HG02852 (cell line): ENCODE results near the gene MYH3.

ENCODE experiments used
- ATAC-seq: cut with Tn5 transposase; IDR thresholded peaks from one replicate; pipeline ENCODE4 v1.9.1; 2021; ENCODE audit warnings: mild to moderate bottlenecking, moderate library complexity; ENCODE audit not compliant: unreplicated experiment

The MYH3 gene

GRCh38 chr17:10649602-10650001 lies 7.5 kb downstream of the MYH3 start:
- no peak for ATAC-seq

GRCh38 chr17:10648956-10649355 lies 8.2 kb downstream of the MYH3 start:
- no peak for ATAC-seq

- no peak for ATAC-seq
Measured at GRCh38 chr17:10648381-10648780, 8.7 kb downstream of the MYH3 start.

- no peak for ATAC-seq
Measured at GRCh38 chr17:10646392-10646990, 10.6 kb downstream of the MYH3 start.

GRCh38 chr17:10640475-10640874 lies 16.6 kb downstream of the MYH3 start:
- no peak for ATAC-seq

- no peak for ATAC-seq
Measured at GRCh38 chr17:10638151-10638550, 19.0 kb downstream of the MYH3 start.

GRCh38 chr17:10635290-10635689 lies 21.8 kb downstream of the MYH3 start:
- ATAC-seq = no peak

- ATAC-seq = peak; percentile 94
Measured at GRCh38 chr17:10633738-10634379, 23.2 kb downstream of the MYH3 start.

GRCh38 chr17:10631701-10632100 lies 25.4 kb downstream of the MYH3 start:
- ATAC-seq = no peak

GRCh38 chr17:10631048-10631700 lies 25.9 kb downstream of the MYH3 start:
- no peak for ATAC-seq

GRCh38 chr17:10629706-10630105 lies 27.4 kb downstream of the MYH3 start:
- ATAC-seq = no peak

GRCh38 chr17:10628756-10629155 lies 28.4 kb downstream of the MYH3 start:
- no peak for ATAC-seq

- no peak for ATAC-seq
Measured at GRCh38 chr17:10626390-10626789, 30.7 kb downstream of the MYH3 start.

GRCh38 chr17:10624969-10625368 lies 32.1 kb downstream of the MYH3 start:
- ATAC-seq = no peak

- no peak for ATAC-seq
Measured at GRCh38 chr17:10623737-10624338, 33.3 kb downstream of the MYH3 start.

- no peak for ATAC-seq
Measured at GRCh38 chr17:10622617-10623485, 34.3 kb downstream of the MYH3 start.

GRCh38 chr17:10621397-10621796 lies 35.7 kb downstream of the MYH3 start:
- ATAC-seq = no peak

- ATAC-seq = no peak
Measured at GRCh38 chr17:10620823-10621222, 36.3 kb downstream of the MYH3 start.

- peak; percentile 79 for ATAC-seq
Measured at GRCh38 chr17:10618202-10618635, 38.9 kb downstream of the MYH3 start.

GRCh38 chr17:10617120-10617505 lies 40.0 kb downstream of the MYH3 start:
- ATAC-seq = no peak
